HCT116 (cell line): ENCODE data around the gene FRY. TPM values are rescaled to one million over a fixed set of nuclear protein-coding genes. Genes with fewer than 3 reads are reported as not detected.

ENCODE experiments used
- ATAC-seq: fragments of 200-7000 bp; cut with Tn5 transposase; 2 replicates; pipeline ENCODE4 v1.9.1; 2020; ENCODE audit warnings: mild to moderate bottlenecking, moderate library complexity
- BruUV-seq: library from RNA; stranded (reverse); fragments of 400-500 nt; replicated peaks from 2 replicates; lab custom pipeline; 2021; lab: Mats Ljungman, UMichigan
- CTCF ChIA-PET: fragments of 300-600 bp; sonication (Branson Sonifier 250); formaldehyde crosslinking; loops from one replicate; lab custom pipeline; 2021; ENCODE audit warnings: antibody characterized with exemption; lab: Charles Lee
- POLR2A ChIA-PET: fragments of 300-600, 350-600 bp; sonication (Branson Sonifier 250); formaldehyde crosslinking; loops from one replicate; lab custom pipeline; 2021; ENCODE audit warnings: antibody characterized with exemption; lab: Charles Lee
- RAD21 ChIA-PET, 2 experiments: fragments of 300-600 bp; sonication (Branson Sonifier 250); formaldehyde crosslinking; loops; one replicate each; lab custom pipeline; 2023; ENCODE audit warnings: low total read pairs in 2 of 2; ENCODE audit not compliant: uncharacterized antibody in 2 of 2, unreplicated experiment in 2 of 2, low non-redundant PET in 1 of 2; lab: Charles Lee
- DNase-seq: peaks from one replicate; pipeline ENCODE4 v3.0.0-alpha.2; 2010; ENCODE audit warnings: low read depth, low spot score
- H2AFZ ChIP-seq: fragments of 200-600 bp; shearing (Covaris generic), sonication (generic); 2 replicates; pipeline ENCODE4 v1.6.1; 2017; ENCODE audit warnings: low read depth, mixed run types, mixed read lengths, antibody characterized with exemption, low read length; ENCODE audit not compliant: poor library complexity, severe bottlenecking
- H3K27ac ChIP-seq: 2 replicates; pipeline ENCODE4 v1.5.1; 2012; ENCODE audit warnings: low read depth, low read length
- H3K27me3 ChIP-seq: fragments of 200-600 bp; sonication (generic); 2 replicates; pipeline ENCODE4 v1.6.1; 2016; ENCODE audit warnings: mixed run types, low read length, mixed read lengths; ENCODE audit not compliant: insufficient read depth
- H3K36me3 ChIP-seq, 2 experiments: fragments of 200-500 bp in 1 of 2; fragments of 200-600 bp in 1 of 2; sonication (Bioruptor generic) in 1 of 2; sonication (generic) in 1 of 2; 2 replicates each; pipeline versions ENCODE4 v1.5.1 to v1.6.1; 2014 to 2016; ENCODE audit warnings: low read length in 2 of 2, inconsistent platforms in 1 of 2, mixed read lengths in 1 of 2, mixed run types in 1 of 2; ENCODE audit not compliant: insufficient read depth in 2 of 2, control insufficient read depth in 1 of 2
- H3K4me1 ChIP-seq, 2 experiments: fragments of 200-600 bp in 1 of 2; sonication (generic) in 1 of 2; 2 replicates each; pipeline versions ENCODE4 v1.5.1 to v1.6.1; 2012 to 2017; ENCODE audit warnings: low read length in 2 of 2, inconsistent platforms in 1 of 2, mild to moderate bottlenecking in 1 of 2, mixed read lengths in 1 of 2, mixed run types in 1 of 2, moderate library complexity in 1 of 2; ENCODE audit not compliant: insufficient read depth in 2 of 2, control insufficient read depth in 1 of 2
- H3K4me2 ChIP-seq: fragments of 200-600 bp; sonication (generic); 2 replicates; pipeline ENCODE4 v1.6.1; 2017; ENCODE audit warnings: mixed run types, low read length, mixed read lengths
- H3K4me3 ChIP-seq, 2 experiments: fragments of 200-600 bp in 1 of 2; sonication (generic) in 1 of 2; replicated peaks in 1 of 2; 2 replicates each; pipeline ENCODE4 v1.5.1; 2011 to 2016; ENCODE audit warnings: low read length in 2 of 2, control low read depth in 1 of 2, low read depth in 1 of 2, mild to moderate bottlenecking in 1 of 2, mixed read lengths in 1 of 2, mixed run types in 1 of 2
- H3K79me2 ChIP-seq: fragments of 200-600 bp; sonication (generic); 2 replicates; pipeline ENCODE4 v1.6.1; 2017; ENCODE audit warnings: mild to moderate bottlenecking, mixed run types, low read length, moderate library complexity, mixed read lengths; ENCODE audit not compliant: insufficient read depth
- H3K9ac ChIP-seq: fragments of 200-600 bp; sonication (generic); 2 replicates; pipeline ENCODE4 v1.6.1; 2016; ENCODE audit warnings: low read length, mixed read lengths
- H3K9me2 ChIP-seq: fragments of 200-600 bp; sonication (generic), shearing (Covaris generic); 2 replicates; pipeline ENCODE4 v1.6.1; 2017; ENCODE audit warnings: mixed run types, mild to moderate bottlenecking, moderate library complexity; ENCODE audit not compliant: insufficient read depth
- H3K9me3 ChIP-seq, 2 experiments: fragments of 200-500 bp in 1 of 2; fragments of 200-600 bp in 1 of 2; sonication (Bioruptor generic) in 1 of 2; sonication (generic) in 1 of 2; 2 replicates each; pipeline ENCODE4 v1.6.1; 2014 to 2017; ENCODE audit warnings: low read length in 2 of 2, mixed read lengths in 2 of 2, inconsistent platforms in 1 of 2, low read depth in 1 of 2, mild to moderate bottlenecking in 1 of 2, mixed run types in 1 of 2, moderate library complexity in 1 of 2; ENCODE audit not compliant: control insufficient read depth in 1 of 2, insufficient read depth in 1 of 2
- H4K20me1 ChIP-seq: fragments of 200-600 bp; sonication (generic), shearing (Covaris generic); 2 replicates; pipeline ENCODE4 v1.6.1; 2017; ENCODE audit warnings: mixed run types, mild to moderate bottlenecking, moderate library complexity; ENCODE audit not compliant: insufficient read depth
- CBX3 ChIP-seq: IDR thresholded peaks from 2 replicates; pipeline ENCODE4 v1.6.1; 2012; ENCODE audit warnings: low read depth
- CEBPB ChIP-seq: IDR thresholded peaks from 2 replicates; pipeline ENCODE4 v1.6.1; 2012; ENCODE audit warnings: low read depth
- EGR1 ChIP-seq: IDR thresholded peaks from 2 replicates; pipeline ENCODE4 v1.6.1; 2012; ENCODE audit warnings: low read depth
- EZH2 ChIP-seq: fragments of 200-600 bp; sonication (generic); IDR thresholded peaks from 2 replicates; pipeline ENCODE4 v1.6.1; 2017; ENCODE audit warnings: antibody characterized with exemption, mixed run types
- EZH2phosphoT487 ChIP-seq: fragments of 200-600 bp; IDR thresholded peaks from 2 replicates; pipeline ENCODE4 v1.6.1; 2018; ENCODE audit warnings: antibody characterized with exemption, borderline replicate concordance
- FOSL1 ChIP-seq: IDR thresholded peaks from 2 replicates; pipeline ENCODE4 v1.6.1; 2012; ENCODE audit warnings: low read depth
- JUND ChIP-seq: IDR thresholded peaks from 2 replicates; pipeline ENCODE4 v1.6.1; 2012
- POLR2A ChIP-seq: IDR thresholded peaks from 2 replicates; pipeline ENCODE4 v1.7.0; 2011; ENCODE audit warnings: borderline replicate concordance; ENCODE audit not compliant: insufficient read depth, insufficient read length; ENCODE audit errors: extremely low read depth
- POLR2AphosphoS5 ChIP-seq: IDR thresholded peaks from 2 replicates; pipeline ENCODE4 v1.6.1; 2011; ENCODE audit warnings: mild to moderate bottlenecking, low read depth, low read length, moderate library complexity
- SP1 ChIP-seq: IDR thresholded peaks from 2 replicates; pipeline ENCODE4 v1.6.1; 2012; ENCODE audit warnings: low read depth
- TCF7L2 ChIP-seq: IDR thresholded peaks from 2 replicates; pipeline ENCODE4 v1.7.0; 2011; ENCODE audit warnings: borderline replicate concordance, inconsistent platforms; ENCODE audit not compliant: insufficient read depth, insufficient read length; ENCODE audit errors: extremely low read depth
- YY1 ChIP-seq: IDR thresholded peaks from 2 replicates; pipeline ENCODE4 v1.6.1; 2011; ENCODE audit warnings: low read length, low read depth, moderate library complexity, mild to moderate bottlenecking; ENCODE audit not compliant: insufficient replicate concordance; ENCODE audit errors: extremely low read depth
- ZFX ChIP-seq: fragments of 450-650 bp; IDR thresholded peaks from 2 replicates; pipeline ENCODE4 v1.6.1; 2017
- ZNF274 ChIP-seq: fragments of 200-500 bp; sonication (Bioruptor generic); IDR thresholded peaks from 2 replicates; pipeline ENCODE4 v1.6.1; 2014; ENCODE audit warnings: mild to moderate bottlenecking, low read depth, low read length, inconsistent platforms
- intact Hi-C: fragments of 100-400 bp; cut with micrococcal nuclease; formaldehyde crosslinking; loops from 2 replicates; pipeline ENCODE4 v1.10.0; 2022
- total RNA-seq: library from RNA; stranded (reverse); gene quantifications from one replicate; pipeline ENCODE4 v1.2.1, GENCODE V29; 2021; ENCODE audit not compliant: unreplicated experiment
- TF ChIP-seq, protein P1 (sequence below): IDR thresholded peaks from 2 replicates; pipeline ENCODE4 v1.6.1; 2011; ENCODE audit warnings: mild to moderate bottlenecking, low read length, moderate library complexity; ENCODE audit not compliant: insufficient replicate concordance; ENCODE audit errors: extremely low read depth
- TF ChIP-seq, protein P2 (sequence below), 3 experiments: fragments of 200-600 bp in 1 of 3; sonication (generic) in 1 of 3; IDR thresholded peaks in 2 of 3; conservative IDR thresholded peaks in 1 of 3; 2 replicates each; pipeline ENCODE4 v1.5.1; 2012 to 2017; ENCODE audit warnings: low read depth in 2 of 3, low read length in 2 of 3, antibody characterized with exemption in 1 of 3, borderline replicate concordance in 1 of 3, control low read depth in 1 of 3, mild to moderate bottlenecking in 1 of 3, mixed read lengths in 1 of 3, mixed run types in 1 of 3, moderate library complexity in 1 of 3; ENCODE audit not compliant: insufficient read depth in 1 of 3

The FRY gene
- total RNA-seq, 1 experiment from 2014 or later = 1.4 TPM

DNA sequence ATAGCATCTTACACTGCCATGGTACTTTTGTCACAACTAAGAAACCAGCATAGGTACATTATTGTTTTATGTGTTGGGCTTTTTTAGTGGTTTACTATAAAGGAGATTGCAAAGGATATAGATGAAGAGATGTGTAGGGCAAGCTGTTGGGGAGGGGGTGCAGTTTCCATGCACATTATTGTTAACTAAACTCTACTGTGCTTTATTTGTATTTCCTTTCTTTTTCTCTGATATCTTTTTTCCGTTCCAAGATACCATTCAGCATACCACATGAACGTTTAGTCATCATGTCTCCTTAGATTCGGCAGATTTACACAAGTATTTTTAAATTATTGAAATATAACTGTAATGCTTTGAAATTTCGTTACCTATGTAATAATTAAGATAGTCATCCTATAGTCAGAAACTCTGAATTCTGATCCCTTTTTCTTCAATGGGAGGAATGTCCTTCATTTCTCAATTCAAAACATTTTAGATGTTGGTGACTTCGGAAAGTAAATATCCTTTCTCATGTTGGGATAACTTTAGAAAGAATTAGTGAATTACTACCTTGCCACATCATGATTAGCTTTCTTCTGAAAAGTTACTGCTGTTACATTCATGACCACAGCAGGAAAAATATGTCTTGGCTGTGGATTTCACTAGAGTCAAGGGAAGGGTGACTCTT is 82.8 kb downstream of the FRY start (continued):
- TF ChIP-seq, protein P1, sequence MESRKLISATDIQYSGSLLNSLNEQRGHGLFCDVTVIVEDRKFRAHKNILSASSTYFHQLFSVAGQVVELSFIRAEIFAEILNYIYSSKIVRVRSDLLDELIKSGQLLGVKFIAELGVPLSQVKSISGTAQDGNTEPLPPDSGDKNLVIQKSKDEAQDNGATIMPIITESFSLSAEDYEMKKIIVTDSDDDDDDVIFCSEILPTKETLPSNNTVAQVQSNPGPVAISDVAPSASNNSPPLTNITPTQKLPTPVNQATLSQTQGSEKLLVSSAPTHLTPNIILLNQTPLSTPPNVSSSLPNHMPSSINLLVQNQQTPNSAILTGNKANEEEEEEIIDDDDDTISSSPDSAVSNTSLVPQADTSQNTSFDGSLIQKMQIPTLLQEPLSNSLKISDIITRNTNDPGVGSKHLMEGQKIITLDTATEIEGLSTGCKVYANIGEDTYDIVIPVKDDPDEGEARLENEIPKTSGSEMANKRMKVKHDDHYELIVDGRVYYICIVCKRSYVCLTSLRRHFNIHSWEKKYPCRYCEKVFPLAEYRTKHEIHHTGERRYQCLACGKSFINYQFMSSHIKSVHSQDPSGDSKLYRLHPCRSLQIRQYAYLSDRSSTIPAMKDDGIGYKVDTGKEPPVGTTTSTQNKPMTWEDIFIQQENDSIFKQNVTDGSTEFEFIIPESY = no peak
- TF ChIP-seq EZH2phosphoT487 (no peak), EGR1 (no peak), POLR2A (no peak), SP1 (no peak), YY1 (no peak), TCF7L2 (no peak)

DNA sequence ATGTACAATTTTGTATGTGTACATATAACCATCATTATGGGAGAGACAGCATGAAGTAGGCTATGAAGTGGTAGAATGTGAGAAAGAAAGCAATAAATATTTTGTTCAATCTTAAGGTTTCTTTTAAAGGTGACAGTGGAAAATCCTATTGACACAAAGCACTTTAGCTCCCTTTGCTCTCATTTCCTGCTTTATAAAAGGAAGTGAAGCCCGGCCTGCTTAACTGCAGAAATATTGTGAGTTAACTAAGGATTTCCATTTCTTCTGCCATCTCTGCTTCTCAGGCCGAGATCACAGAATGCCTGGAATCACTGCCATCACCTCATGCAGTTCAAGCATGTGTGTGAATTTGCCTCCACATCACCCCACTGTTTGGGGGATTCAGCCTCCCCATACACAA is 83.5 kb downstream of the FRY start:
- POLR2A ChIA-PET = no interaction called here
- H3K4me2 ChIP-seq = no peak overlapping the region
- no peak overlapping the region for H3K27ac ChIP-seq
- H4K20me1 ChIP-seq = no peaks in the 10 kb centered on the region
- H3K27me3 ChIP-seq = no peaks in the 10 kb centered on the region
- no peaks in the 10 kb centered on the region for H3K9me2 ChIP-seq
- BruUV-seq = no TSS peak
- no peaks in the 10 kb centered on the region for H3K4me1 ChIP-seq
- H3K79me2 ChIP-seq = no peaks in the 10 kb centered on the region
- H3K4me3 ChIP-seq = no peak overlapping the region
- no peak for TF ChIP-seq JUND
- no peak for TF ChIP-seq ZNF274
- TF ChIP-seq, protein P2, sequence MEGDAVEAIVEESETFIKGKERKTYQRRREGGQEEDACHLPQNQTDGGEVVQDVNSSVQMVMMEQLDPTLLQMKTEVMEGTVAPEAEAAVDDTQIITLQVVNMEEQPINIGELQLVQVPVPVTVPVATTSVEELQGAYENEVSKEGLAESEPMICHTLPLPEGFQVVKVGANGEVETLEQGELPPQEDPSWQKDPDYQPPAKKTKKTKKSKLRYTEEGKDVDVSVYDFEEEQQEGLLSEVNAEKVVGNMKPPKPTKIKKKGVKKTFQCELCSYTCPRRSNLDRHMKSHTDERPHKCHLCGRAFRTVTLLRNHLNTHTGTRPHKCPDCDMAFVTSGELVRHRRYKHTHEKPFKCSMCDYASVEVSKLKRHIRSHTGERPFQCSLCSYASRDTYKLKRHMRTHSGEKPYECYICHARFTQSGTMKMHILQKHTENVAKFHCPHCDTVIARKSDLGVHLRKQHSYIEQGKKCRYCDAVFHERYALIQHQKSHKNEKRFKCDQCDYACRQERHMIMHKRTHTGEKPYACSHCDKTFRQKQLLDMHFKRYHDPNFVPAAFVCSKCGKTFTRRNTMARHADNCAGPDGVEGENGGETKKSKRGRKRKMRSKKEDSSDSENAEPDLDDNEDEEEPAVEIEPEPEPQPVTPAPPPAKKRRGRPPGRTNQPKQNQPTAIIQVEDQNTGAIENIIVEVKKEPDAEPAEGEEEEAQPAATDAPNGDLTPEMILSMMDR (IDR thresholded peaks at IDR 0.05 in 2 of 3, conservative IDR thresholded peaks at IDR 0.05 in 1 of 3; ENCODE audit: borderline replicate concordance in 1 of 3, insufficient read depth in 1 of 3, low read depth in 2 of 3, low read length in 2 of 3) = no peak
- no peak for TF ChIP-seq EZH2
- TF ChIP-seq CBX3 = no peak
- no peak for TF ChIP-seq YY1
- TF ChIP-seq ZFX = no peak
- no peak for TF ChIP-seq FOSL1
- TF ChIP-seq, protein P1 = no peak
- no peak for TF ChIP-seq SP1
- no peak for TF ChIP-seq TCF7L2
- TF ChIP-seq POLR2AphosphoS5 = no peak
- no peak for TF ChIP-seq EZH2phosphoT487
- TF ChIP-seq CEBPB = no peak
- CTCF ChIA-PET = no interaction called here
- H3K9ac ChIP-seq = no peak overlapping the region
- RAD21 ChIA-PET = no interaction called here
- DNase-seq (no peak), ATAC-seq (no peak)
- H3K9me3 ChIP-seq = no peaks in the 10 kb centered on the region
- no peak overlapping the region for H2AFZ ChIP-seq
- intact Hi-C loops = no loop called here
- H3K36me3 ChIP-seq = no peaks in the 10 kb centered on the region
